Left forelimb (tissue), 1 donor: ENCODE measurements around the gene MYOM1.

Experiments
- DNase-seq: peaks from one replicate; pipeline ENCODE4 v3.0.0-alpha.2; 2018; ENCODE audit warnings: low spot score

Gene MYOM1

GRCh38 chr18:3184275-3184963 lies 35.3 kb downstream of the MYOM1 start:
- no peak for DNase-seq

- DNase-seq: no peak
Observed at GRCh38 chr18:3183103-3183717, 36.6 kb downstream of the MYOM1 start.

- no peak for DNase-seq
Observed at GRCh38 chr18:3180325-3180724, 39.4 kb downstream of the MYOM1 start.

- no peak for DNase-seq
Observed at GRCh38 chr18:3179430-3180089, 40.2 kb downstream of the MYOM1 start.

- DNase-seq: no peak
Observed at GRCh38 chr18:3177902-3178687, 41.7 kb downstream of the MYOM1 start.

- DNase-seq: no peak
Observed at GRCh38 chr18:3175195-3175758, 44.5 kb downstream of the MYOM1 start.

- DNase-seq: no peak
Observed at GRCh38 chr18:3172097-3172496, 47.7 kb downstream of the MYOM1 start.

GRCh38 chr18:3171631-3172030 lies 48.1 kb downstream of the MYOM1 start:
- no peak for DNase-seq

GRCh38 chr18:3170441-3171161 lies 49.2 kb downstream of the MYOM1 start:
- no peak for DNase-seq

- DNase-seq: no peak
Observed at GRCh38 chr18:3164381-3164780, 55.4 kb downstream of the MYOM1 start.

GRCh38 chr18:3163968-3164367 lies 55.8 kb downstream of the MYOM1 start:
- no peak for DNase-seq

- no peak for DNase-seq
Observed at GRCh38 chr18:3162181-3162580, 57.6 kb downstream of the MYOM1 start.

- no peak for DNase-seq
Observed at GRCh38 chr18:3159830-3160229, 59.9 kb downstream of the MYOM1 start.

- no peak for DNase-seq
Observed at GRCh38 chr18:3157606-3158005, 62.2 kb downstream of the MYOM1 start.

GRCh38 chr18:3157086-3157485 lies 62.7 kb downstream of the MYOM1 start:
- DNase-seq: no peak

GRCh38 chr18:3156325-3156640 lies 63.5 kb downstream of the MYOM1 start:
- DNase-seq: no peak

GRCh38 chr18:3154214-3154613 lies 65.6 kb downstream of the MYOM1 start:
- DNase-seq: no peak

- DNase-seq: no peak
Observed at GRCh38 chr18:3153107-3153704, 66.6 kb downstream of the MYOM1 start.

- no peak for DNase-seq
Observed at GRCh38 chr18:3152294-3152693, 67.5 kb downstream of the MYOM1 start.

GRCh38 chr18:3151399-3152264 lies 68.1 kb downstream of the MYOM1 start:
- DNase-seq: no peak
